MCF 10A (cell line): Measurements from ENCODE around the gene PCSK5. TPM values are rescaled to one million over a fixed set of nuclear protein-coding genes. Genes with fewer than 3 reads are reported as not detected.

ENCODE experiments used
- BruUV-seq: library from RNA; stranded (reverse); fragments of 400-500 nt; replicated peaks from 2 replicates; lab custom pipeline; 2021; lab: Mats Ljungman, UMichigan
- CTCF ChIA-PET: fragments of 300-600 bp; sonication (Branson Sonifier 250); formaldehyde crosslinking; extraction: SDS; loops from one replicate; lab custom pipeline; 2021; ENCODE audit warnings: antibody characterized with exemption, inconsistent platforms; lab: Yijun Ruan, JAX
- POLR2A ChIA-PET: fragments of 300-600, 350-650 bp; sonication (Branson Sonifier 250); formaldehyde crosslinking; extraction: SDS; loops from one replicate; lab custom pipeline; 2020; ENCODE audit warnings: antibody characterized with exemption, inconsistent platforms; lab: Yijun Ruan, JAX
- DNase-seq: peaks from one replicate; pipeline ENCODE4 v3.0.0-alpha.2; 2018; ENCODE audit not compliant: unreplicated experiment
- H3K27ac Mint-ChIP-seq: one replicate; pipeline ENCODE4 v1.8.0; 2022; ENCODE audit warnings: mild to moderate bottlenecking, low read depth, mixed read lengths; ENCODE audit not compliant: unreplicated experiment
- H3K27me3 Mint-ChIP-seq: one replicate; pipeline ENCODE4 v1.8.0; 2022; ENCODE audit warnings: mixed read lengths; ENCODE audit not compliant: insufficient read depth, unreplicated experiment
- H3K36me3 Mint-ChIP-seq: one replicate; pipeline ENCODE4 v1.8.0; 2022; ENCODE audit warnings: mild to moderate bottlenecking, moderate library complexity, mixed read lengths; ENCODE audit not compliant: insufficient read depth, unreplicated experiment
- H3K4me1 Mint-ChIP-seq: one replicate; pipeline ENCODE4 v1.8.0; 2022; ENCODE audit warnings: mixed read lengths; ENCODE audit not compliant: insufficient read depth, unreplicated experiment
- H3K4me3 Mint-ChIP-seq: one replicate; pipeline ENCODE4 v1.8.0; 2022; ENCODE audit warnings: mild to moderate bottlenecking, moderate library complexity, mixed read lengths; ENCODE audit not compliant: unreplicated experiment
- H3K9me3 Mint-ChIP-seq: one replicate; pipeline ENCODE4 v1.8.0; 2022; ENCODE audit warnings: mixed read lengths; ENCODE audit not compliant: unreplicated experiment
- CTCF ChIP-seq: fragments of 200-600 bp; IDR thresholded peaks from one replicate; pipeline ENCODE4 v1.8.0; 2022; ENCODE audit warnings: antibody characterized with exemption, mild to moderate bottlenecking; ENCODE audit not compliant: unreplicated experiment
- intact Hi-C: fragments of 100-400 bp; cut with micrococcal nuclease; formaldehyde crosslinking; loops from 2 replicates; pipeline ENCODE4 v1.14.1; 2022
- total RNA-seq: library from RNA; stranded (reverse); gene quantifications from 2 replicates; pipeline ENCODE4 v1.2.3, GENCODE V29; 2022

Gene PCSK5
- total RNA-seq, 1 experiment from 2014 or later: not detected

- Mint-ChIP-seq H3K27ac (no peak overlapping the region), H3K4me1 (no peaks in the 10 kb centered on the region), H3K4me3 (no peak overlapping the region), H3K27me3 (no peaks in the 10 kb centered on the region), H3K9me3 (peaks cover 37% of the 10 kb centered on the region), H3K36me3 (no peaks in the 10 kb centered on the region)
- no peak for TF ChIP-seq CTCF
- ChIA-PET POLR2A (interaction anchor here (0.6 kb wide), 1 partner anchor 212 kb away, joined by 3 read pairs; no protein-coding TSS in a partner anchor), CTCF (no interaction called here)
- no TSS peak for BruUV-seq
- intact Hi-C loops: no loop called here
- no peak for DNase-seq
These were observed 48.5 kb downstream of the PCSK5 start for GRCh38 chr9:75938946-75939345.

DNA sequence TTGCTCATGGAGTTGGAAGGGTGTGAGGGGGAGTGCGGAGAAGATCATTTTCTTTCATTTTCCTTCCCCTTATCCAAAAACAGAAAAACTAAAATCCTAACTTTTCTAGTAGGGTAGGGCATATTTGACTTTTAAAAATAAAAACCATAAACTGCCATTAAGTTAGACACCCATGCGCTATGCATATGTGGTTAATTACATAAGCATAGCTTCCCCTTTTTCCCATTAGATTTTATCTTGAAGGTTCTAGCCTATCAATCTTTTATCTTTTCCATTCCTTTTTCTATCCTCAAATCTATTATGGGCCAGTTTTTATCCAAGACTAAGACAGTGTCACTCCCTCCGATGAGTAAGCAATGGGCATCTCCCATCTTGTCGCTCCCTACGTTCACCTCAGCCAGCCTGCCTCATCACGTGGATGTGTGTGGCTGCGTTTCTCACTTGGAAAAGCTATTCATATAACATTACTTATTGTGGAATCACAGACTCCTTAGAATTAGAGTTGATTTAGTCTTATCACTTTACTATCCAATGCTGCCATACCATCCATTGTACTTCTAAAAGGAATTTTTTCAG lies 49.2 kb downstream of the PCSK5 start:
- H3K27me3 Mint-ChIP-seq: no peaks in the 10 kb centered on the region
- ChIA-PET POLR2A (no interaction called here), CTCF (no interaction called here)
- DNase-seq: no peak
- BruUV-seq: no TSS peak
- no peak overlapping the region for H3K27ac Mint-ChIP-seq
- no peaks in the 10 kb centered on the region for H3K36me3 Mint-ChIP-seq
- no peaks in the 10 kb centered on the region for H3K4me1 Mint-ChIP-seq
- H3K9me3 Mint-ChIP-seq: peaks cover 42% of the 10 kb centered on the region
- intact Hi-C loops: no loop called here
- TF ChIP-seq CTCF: no peak
- no peak overlapping the region for H3K4me3 Mint-ChIP-seq

DNA sequence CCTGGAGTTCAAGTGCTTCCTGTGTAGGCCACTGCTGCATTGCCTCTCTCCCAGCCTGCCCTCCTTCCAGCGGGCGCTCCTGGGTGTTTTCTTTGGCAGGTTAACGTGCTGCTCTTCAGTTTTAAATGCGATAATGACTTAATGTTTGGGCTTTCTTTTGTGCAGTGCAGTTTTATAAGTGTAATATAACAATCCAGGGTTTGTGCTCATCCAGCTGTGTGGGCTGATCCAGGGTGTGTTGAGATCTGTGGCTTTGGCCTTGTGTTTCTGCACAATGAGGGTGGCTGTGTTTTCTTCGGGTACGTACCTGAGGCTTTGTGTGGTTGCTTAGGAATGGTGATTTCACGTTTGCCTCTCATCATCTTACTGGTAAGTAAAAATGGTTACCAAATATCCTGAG lies 50.6 kb downstream of the PCSK5 start:
- no peak for DNase-seq
- BruUV-seq: no TSS peak
- ChIA-PET CTCF (interaction anchor here (0.6 to 0.9 kb wide), 2 partner anchors 28 to 323 kb away, joined by 3 read pairs; no protein-coding TSS in a partner anchor), POLR2A (no interaction called here)
- peaks cover 51% of the 10 kb centered on the region for H3K9me3 Mint-ChIP-seq
- no peaks in the 10 kb centered on the region for H3K27me3 Mint-ChIP-seq
- no peak overlapping the region for H3K27ac Mint-ChIP-seq
- no peaks in the 10 kb centered on the region for H3K4me1 Mint-ChIP-seq
- intact Hi-C loops: no loop called here
- no peaks in the 10 kb centered on the region for H3K36me3 Mint-ChIP-seq
- no peak overlapping the region for H3K4me3 Mint-ChIP-seq
- no peak for TF ChIP-seq CTCF

- no peaks in the 10 kb centered on the region for H3K36me3 Mint-ChIP-seq
- peaks cover 51% of the 10 kb centered on the region for H3K9me3 Mint-ChIP-seq
- no peak for TF ChIP-seq CTCF
- no peaks in the 10 kb centered on the region for H3K27me3 Mint-ChIP-seq
- BruUV-seq: no TSS peak
- no peak overlapping the region for H3K27ac Mint-ChIP-seq
- ChIA-PET CTCF (interaction anchor here (0.9 kb wide), 1 partner anchor 29 kb away, joined by 3 read pairs; no protein-coding TSS in a partner anchor), POLR2A (no interaction called here)
- intact Hi-C loops: no loop called here
- DNase-seq: no peak
- H3K4me1 Mint-ChIP-seq: no peaks in the 10 kb centered on the region
- H3K4me3 Mint-ChIP-seq: no peak overlapping the region
These were observed 51.3 kb downstream of the PCSK5 start for GRCh38 chr9:75941577-75942311.
